HuH-7 (cell line): Measurements from ENCODE around the gene CCDC47.
"Not testable (repeated sequence)": the region's sequence is repeated elsewhere in the genome, so short reads cannot be mapped to it uniquely, and the experiment has no call there.

Experiments used
- DNase-seq: peaks from one replicate; pipeline ENCODE4 v3.0.0; 2011; ENCODE audit warnings: low spot score

Gene CCDC47

DNA sequence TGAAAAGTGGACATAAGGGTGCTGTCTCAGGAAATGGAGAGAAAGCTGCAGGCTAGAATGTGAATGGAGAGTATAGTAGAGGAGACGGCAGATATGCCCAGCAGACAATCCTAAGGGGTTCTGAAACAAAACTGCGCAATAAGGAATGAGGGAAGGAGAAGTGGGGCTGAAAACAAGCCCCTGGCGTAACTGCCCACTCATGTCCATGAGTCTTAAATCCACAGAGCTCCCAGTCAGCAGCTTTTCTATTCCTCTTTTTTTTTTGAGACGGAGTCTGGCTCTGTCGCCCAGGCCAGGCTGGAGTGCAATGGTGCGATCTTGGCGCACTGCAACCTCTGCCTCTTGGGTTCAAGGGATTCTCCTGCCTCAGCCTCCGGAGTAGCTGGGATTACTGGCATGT lies 37.7 kb downstream of the CCDC47 start:
- no peak for DNase-seq

DNA sequence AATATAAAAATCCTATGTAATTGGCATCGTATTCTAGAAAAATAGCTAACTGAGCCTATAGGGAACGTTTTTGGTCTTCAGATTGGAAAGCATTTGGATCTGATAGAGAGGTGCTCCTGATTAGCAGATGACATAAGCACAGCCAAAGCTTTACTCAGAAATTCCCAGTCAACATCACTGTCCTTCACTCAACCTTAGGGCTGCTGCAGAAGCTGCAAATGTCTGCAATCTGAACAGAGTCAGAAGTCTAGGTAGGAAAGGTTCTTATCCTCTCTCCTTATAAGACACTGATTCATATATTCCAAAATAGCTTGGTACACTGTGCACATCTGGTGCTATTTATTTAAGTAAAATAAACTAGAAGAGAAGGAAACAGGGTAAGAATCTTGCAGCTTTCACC lies 51.0 kb downstream of the CCDC47 start:
- DNase-seq: no peak

DNA sequence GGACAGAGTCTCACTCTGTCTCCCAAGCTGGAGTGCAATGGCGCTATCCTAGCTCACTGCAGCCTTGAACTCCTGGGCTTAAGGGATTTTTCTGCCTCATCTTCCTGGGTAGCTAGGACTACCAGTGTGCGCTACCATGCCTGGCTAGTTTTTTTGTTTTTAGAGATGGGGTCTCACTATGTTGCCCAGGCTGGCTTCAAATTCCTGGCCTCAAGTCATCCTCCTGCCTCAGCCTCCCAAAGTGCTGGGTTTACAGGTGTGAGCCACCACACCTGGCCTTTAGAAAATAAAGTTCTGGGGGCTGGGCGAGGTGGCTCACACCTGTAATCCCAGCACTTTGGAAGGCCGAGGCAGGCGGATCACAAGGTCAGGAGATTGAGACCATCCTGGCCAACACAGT lies 53.2 kb downstream of the CCDC47 start:
- not testable (repeated sequence) for DNase-seq

DNA sequence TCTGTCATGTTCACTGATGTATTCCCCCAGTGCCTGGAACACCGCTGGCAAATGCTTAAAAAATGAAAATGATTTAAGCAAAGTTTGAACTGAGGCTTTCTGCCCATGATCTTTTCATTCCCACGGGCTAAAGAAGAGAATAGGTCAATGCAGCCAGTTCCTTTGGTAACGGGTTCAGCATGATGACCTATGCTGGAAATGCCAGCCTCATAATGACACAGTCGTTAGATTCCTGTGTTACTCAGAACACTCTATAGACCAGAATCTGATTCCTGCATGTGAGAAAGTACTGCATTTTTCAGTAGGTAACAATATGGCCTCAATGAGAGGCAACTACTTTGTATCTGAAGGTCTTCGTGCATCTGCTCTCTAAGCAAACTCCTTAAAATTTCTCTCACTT lies 54.4 kb downstream of the CCDC47 start:
- DNase-seq: no peak

DNA sequence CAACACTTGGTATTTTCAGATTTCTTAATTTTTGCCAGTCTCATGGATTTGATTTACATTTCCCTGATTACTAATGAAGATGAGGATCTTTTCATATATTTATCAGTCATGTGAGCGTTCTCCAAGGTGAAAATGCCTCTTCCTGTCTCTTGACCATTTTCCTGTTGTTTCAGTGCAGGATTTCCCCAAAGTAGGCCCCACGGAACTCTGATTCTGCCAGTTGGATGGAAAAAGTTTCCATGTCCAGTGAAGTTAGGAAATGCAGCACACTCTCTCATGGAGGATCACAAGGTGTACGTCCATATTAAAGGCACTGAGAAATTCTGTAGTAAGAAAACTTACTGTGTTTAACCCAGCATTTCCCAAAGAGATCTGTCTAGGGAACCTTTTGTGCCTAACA lies 57.0 kb downstream of the CCDC47 start:
- DNase-seq: no peak

DNA sequence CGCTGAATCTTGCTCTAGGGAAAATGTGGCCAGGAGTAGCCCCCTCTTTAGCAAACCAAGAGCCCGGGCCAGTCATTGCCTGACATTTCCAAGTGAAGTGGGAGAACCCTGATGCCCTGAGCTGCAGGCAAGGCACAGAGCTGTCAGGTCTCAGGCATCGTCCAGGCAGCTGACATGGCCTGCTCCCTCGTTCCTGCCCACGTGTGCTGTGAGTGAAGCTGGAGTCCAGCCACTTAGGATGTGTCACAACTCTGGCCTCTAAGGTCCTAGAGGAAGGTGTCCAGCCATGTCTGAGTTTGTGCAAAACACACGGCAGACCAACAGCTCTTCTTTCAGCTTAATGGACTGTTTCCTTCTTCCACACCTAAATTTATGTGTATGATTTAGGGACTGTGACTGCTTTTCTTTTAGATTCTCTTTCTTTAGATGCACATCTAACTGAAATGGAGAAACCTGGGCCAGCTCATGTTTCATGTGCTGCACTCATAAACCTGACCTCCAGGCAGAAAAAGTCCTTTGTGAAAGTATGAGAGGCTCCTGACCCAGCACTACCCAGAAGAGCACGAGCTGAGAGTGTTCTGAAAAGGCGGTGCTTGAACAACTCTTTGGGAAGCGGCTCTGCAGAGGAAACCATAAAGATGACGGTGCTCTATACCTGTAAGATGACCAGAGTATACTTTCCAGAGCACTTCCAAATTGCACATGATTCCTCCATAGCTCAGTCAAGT lies 58.7 kb downstream of the CCDC47 start:
- DNase-seq: no peak

DNA sequence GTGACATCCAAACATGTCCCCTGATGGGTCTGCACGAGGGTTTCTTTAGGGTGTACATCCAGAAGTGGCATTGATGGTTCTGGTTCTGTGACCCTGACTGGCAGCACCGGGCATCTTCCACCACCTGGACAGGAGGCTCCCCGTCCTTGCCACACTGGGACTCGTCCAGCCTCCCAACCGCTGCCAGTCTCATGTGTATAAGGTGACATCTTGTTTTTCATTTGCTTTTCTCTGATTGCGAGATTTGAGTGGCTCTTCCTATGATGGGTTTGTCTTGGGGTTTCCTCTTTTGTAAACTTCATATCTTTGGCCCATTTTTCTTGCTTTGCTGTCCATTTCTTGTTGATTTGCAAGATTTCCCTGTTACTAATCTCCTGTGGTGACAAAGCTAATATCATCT lies 64.3 kb downstream of the CCDC47 start:
- no peak for DNase-seq

DNA sequence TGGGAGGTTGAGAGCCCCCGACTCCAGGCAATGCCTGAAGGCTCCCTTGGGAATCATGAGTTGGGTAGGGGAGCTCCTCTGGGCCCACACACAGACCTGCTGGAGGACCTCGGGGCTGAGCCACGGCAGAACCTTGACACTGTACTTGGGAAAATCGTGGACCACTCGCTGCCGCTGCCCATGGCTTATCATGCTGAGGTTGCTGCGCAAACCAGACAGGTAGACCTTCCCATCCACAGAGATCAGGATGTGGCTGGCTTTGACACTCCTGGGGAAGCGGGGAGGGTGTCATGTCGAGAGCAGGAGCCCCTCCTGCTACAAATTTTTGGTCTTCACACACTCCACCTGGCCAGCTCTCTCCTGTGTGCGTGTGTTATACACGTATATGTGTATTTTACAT lies 66.2 kb downstream of the CCDC47 start:
- no peak for DNase-seq

DNA sequence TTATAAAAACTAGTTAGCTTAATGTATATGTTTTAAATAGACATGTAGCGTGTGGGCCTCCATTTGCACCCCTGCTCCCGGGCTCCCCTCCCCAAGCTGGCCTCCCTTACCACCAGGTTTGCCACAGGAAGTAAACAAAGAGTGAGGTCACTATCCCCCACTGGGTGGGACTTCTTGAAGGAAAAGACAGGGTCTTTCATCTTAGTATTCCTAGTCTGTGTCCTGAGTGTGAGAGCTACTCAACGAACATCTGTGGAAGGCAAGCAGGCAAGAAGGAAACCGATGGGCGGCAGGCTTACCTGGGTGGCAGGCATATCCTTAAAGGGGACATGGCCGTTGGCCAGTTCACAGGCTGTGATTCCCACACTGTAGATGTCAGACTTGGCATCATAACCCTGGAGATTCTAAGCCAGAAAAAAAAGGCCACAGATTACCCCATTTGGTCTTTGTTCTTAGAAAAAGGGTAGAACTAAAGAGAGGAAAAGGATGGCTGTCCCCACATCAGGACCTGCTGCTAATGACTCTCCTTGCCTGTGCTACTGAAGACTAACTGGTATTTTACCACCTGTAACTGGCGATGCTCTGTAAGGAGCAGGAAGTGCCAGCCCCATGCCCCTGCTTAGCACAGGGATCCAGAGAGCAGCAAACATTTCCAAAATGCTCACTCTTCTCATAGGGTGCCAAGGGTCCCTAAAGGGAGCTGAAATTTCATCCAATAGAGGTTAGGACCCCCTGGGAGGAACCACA lies 66.9 kb downstream of the CCDC47 start:
- DNase-seq: no peak

DNA sequence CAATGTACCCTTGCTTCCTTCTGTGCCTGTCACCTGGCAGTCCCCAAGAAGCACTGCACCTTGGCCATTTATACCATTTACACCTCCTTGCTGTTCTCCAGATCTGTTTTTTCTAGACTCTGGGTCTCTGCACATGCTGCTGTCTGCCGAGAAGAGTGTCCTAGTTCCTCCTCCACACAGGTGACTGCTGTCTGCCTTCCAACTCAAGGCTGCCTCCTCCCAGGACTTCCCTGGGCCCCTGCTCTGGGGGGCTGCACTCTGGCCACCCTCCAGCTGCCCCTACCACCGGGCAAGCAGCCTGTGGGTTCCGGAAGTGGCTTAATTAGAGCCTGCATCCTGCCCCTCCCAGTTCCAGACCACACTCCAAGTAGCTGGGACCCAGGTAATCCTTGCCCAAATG lies 67.7 kb downstream of the CCDC47 start:
- DNase-seq: no peak

DNA sequence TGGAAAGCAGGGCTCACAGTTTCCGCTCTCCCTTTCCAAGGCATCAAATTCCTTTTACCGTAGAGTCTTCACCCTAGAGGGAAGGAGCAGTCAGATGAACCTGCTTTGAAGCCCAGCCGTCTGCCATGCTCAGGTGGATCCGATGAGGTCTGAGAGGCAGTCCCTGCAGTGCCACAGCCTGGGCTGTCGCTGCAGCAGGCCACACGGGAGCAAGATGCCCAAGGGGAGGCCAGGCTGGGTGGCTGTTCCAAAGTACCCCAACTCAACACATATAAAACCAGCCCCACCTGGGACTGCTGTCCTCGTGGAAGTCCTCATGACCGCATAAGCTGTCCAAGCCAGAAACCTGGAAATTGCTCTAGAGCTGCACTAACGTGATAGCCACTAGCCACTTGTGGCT lies 68.6 kb downstream of the CCDC47 start:
- no peak for DNase-seq

DNA sequence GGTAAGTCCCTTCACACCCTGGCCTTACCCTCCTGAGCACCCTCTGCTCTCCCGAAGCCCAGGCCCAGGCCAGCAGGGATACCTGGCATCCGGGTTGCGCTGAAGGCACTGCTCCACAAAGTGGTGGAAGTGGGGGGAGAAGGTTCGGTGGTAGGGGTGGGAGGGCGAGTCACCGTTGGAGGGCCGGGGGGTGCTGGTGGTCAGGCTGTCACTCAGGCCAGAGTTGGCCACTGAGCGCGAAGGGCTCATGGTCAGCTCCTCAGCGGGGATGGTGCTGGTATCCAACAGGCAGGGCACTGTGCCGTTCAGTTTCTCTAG lies 69.2 kb downstream of the CCDC47 start:
- DNase-seq: no peak

DNA sequence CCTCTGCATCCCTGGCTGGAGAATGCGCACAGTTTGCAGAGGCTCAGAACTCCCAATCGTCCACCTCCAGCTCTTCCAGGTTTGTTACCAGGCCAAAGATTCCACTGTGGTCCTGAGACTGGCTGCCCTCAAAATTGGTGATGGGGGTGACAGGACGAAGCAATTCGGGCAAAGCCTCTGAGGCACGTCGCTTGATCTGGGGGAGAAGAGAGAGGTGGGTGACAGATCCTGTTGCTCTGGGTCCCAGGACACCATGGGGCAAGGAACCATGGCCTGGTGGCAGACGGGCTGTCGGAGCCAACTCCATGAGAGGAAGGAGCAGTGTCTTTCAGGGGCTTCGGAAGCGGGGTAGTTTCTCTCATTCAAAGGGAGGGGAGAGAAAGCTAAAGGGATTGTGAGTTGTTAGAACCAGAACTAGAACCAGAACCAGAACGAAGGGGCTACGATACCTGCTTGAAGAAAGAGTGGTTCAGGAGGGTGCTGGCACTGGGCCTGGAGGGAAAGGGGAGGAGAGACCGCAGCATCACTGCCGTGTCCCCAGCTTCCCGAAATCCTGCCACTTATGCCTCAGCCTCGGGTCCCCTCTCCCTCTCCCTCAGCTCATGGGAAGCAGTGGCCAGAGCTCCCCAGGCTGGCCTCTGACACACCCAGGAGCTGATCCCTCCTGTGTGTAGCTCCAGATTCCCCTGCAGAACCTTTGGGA lies 69.7 kb downstream of the CCDC47 start:
- DNase-seq: no peak

DNA sequence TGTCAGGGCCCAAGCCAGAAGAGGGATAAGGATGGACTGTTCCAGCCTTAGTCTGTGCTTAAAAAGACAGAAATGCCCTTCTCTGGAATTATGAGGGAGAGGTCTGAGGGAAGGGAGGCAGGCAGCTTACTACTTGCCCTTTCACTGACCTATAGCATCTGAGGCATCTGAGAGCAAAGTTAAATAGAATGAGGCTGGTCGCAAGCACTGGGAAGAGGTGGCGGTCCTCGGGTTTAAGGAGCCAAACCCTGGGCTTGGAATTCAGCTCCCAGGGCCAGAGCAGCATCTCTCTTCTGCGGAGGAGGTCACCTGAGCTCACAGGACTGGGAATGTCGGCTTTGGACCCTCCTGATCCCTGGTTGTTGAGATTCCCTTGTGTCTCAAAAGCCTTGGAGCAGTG lies 70.4 kb downstream of the CCDC47 start:
- DNase-seq: no peak

DNA sequence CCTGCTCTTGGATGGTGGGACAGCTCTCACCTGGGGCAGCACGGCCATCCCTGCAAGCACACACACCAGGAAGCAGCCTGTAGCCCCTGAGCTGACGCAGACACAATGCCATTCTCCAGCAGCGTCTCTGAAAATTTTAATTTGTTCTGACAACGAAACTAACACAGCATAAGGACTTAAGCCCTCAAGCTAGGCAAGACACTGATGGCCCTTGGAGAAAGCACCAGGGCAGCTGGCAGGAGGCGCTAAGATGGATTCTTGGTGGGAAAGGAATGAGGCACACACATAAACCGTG lies 70.7 kb downstream of the CCDC47 start:
- no peak for DNase-seq

DNA sequence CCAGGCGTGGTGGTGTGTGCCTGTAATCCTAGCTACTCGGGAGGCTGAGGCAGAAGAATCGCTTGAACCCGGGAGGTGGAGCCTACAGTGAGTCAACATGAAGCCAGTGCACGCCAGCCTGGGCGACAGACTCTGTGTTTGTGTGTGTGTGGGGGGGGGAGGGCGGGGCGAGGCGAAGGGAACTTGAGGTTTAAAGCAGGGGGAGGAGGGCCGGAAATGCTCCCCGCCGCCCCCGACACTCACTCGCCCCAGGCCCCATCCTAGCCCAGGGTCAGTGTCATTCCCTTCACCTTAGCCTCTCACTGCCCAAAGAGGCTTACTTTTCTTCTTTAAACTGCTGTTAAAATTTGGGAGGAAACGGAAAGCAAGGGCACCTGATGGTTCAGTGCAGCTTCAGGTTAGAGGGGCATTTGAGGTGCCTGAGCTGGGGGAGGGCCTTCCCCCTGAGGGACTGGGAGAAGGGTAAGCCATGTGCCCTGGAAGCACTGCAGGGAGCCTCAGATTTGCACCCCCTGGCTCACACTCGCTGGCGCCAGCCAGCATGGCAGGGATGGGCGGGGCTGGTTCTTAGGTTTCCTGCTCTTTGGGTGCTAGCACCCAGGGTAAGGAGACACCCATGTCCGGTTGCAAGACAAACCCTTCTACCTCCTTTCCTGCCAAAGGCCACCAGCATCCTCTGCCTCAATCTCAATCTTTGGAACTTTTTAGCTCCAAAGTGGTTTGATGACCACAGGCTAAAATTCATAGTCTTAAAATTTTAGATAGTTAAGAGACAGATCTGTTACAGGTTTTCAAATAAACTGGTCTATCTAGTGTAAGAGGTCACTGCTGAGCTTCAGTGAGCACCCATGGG lies 71.3 kb downstream of the CCDC47 start:
- no peak for DNase-seq

DNA sequence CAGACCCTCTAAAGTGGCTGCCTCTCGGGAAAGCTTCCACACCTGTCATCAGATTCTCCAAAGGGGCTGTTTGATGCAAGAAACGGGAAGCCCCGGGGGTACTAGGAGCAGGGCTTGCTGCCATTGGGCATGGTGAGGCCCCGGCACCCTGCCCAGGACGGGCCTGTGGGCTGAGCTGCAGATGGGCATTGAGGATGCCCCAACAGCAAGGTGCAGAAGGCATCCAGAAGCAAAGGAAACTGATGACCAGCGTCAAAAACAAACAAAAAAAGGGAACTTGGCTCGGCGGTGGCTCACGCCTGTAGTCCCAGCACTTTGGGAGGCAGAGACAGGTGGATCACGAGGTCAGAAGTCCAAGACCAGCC lies 72.0 kb downstream of the CCDC47 start:
- DNase-seq: no peak

DNA sequence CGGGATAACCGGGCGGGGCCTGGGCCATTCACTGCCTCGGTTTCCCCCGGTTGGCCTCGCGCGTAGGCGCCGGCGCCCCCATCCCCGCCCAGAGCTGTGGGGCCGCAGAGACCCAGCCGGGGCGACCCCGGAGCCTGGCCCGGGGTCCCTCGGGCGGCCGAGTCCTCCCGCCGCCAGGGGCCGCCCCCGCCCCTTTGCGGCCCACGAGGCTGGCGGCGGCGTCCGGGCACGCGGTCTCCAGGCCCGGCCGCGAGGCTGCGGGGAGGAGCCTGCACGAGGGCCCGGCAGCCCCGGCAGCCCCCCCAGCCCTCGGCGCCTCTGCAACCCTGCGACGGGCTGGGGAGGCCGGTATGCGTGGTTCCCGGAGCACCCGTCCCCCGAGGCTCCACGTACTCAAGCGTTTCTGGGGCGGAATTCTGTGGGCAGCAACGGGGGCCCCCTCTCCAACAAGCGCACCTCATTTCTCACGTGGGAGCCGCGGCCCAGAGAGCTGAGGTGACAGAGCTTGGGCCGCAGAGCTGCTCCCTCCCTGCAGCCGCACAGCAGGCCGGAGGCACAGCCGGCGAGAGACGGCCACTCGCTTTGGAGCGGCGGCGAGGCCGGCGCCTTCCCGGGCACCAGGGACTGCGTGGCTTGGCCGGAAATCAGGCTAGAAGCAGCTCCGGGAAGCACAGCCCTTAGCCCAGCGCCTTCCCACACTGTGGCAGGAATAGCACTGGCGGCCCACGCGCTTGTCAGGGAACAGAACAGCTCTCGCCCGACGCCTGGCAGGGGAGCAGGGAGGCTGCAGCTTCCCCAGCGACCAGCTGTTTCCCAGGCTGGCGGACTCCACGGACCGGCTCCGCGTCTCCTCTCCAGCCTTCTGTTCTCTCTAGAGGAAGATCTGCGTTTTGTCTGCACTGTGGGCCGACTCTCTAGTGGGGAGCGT lies 72.6 kb downstream of the CCDC47 start:
- no peak for DNase-seq

DNA sequence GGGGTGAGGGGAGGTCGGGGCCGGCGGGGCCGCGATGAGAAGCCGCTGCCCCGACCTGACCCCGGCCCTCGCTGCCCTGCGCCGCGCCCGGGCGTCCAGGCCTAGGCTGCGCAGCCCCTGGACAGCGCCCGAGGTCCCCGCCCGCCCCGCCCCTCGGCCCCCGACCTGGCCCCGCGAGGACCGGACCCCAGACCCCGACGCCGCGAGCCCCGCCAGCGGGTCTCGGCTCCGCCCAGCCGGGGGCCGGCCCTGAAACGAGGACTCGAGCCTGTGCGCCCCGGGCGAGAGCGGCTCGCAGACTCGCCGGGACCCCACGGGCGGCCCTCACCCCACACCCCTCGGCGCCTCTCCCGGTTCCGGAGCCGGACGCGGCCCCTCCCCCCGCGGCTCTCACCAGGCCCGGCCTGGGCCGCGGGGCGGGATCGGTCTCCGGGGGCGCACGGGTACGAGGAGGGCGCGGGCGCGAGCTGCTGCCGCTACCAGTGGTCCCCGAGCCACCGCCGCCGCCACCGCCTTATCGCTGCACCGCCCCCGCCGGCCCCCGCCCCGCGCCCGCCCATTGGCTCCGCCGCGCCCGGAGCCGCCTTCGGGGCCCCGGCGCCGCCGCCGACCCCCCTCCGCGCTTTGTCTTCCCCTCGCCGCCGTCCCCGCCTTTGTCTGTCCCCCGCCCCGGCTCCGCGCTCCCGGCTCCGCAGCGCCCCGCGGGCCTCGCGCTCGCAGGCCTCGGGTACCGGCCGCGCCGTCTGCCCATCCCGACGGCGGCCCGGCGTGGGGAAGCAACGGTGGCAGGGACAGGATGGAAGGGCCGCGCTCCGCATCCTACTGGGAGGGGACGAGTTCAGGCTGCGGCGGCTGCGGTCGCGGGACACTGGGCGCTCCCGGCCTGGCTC lies 73.5 kb downstream of the CCDC47 start, which contains the start of gene LIMD2:
Gene LIMD2 (minus strand): TSS at position 488 of the 890 bp plus-strand sequence. CDS start 827 bp downstream, outside the sequence.
- peak; percentile 72 for DNase-seq

DNA sequence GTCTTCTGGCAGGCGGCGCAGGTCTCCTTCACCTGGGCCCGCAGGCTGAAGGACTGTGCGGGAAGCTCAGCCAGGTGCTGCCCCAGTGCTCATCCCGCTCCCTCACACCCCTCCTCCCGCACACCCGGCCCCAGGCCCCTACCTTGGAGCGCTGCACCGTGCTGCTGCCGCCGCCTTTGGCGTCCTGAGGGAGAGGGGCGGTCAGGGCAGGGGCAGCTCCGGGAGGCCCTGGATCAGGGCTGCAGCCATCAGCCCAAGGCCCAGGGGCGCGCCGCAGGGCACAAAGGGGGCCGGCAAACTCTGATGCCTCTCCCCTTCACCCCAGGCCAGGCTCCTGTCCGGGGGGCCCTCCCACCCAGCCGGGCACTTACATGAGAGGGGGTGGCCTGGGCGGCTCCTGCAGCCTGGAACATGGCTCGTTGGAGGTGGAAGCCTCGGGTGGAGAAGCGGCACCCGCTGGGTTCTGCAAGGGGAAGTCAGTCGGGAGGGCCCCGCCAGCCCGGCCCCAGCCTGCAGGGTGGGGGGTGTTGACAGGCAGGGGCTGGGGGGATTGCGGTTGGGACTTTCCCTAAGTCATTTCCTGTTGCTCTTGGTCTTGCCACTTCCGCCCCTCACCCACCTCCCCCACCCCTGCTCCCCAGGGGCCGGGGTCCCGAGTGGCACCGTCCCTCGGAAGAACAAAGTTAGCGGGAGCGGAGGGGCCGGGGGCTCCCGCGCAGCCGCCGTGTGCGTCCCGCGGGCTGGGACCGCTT lies 74.3 kb downstream of the CCDC47 start:
- DNase-seq: peak; percentile 69
